Measurements from ENCODE around the gene TIPARP.

The TIPARP gene

DNA sequence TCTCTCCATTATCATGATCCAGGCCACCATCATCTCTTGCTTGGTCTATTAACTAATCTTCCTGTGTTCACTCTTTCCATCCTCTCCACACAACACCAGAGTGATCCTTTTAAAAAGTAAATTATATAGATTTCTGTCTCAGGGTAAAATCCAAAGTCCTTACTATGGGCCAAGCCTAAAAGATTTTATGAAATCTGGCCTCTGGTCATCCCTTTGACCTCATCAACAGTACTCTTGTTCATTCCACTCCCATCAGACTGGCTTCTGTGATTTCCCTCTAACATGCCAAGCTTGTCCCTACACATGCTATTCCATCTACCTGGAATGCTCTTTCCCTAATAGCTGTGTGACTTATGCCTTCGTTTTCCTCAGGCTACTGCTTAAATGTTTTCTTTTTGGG, 8.3 kb upstream of the TIPARP start:
- Histone ChIP-seq H3K9ac (ENCODE audit: low read depth, low read length, poor library complexity, severe bottlenecking) (no peak overlapping the region), H3K9me3 (ENCODE audit: insufficient read depth, low read depth, low read length) (no peaks in the 10 kb centered on the region), H3F3A (ENCODE audit: low read depth) (0 out of 2 replicates have a peak, but pooled peaks cover 2% of the 10 kb centered on the region), H3K36me3 (ENCODE audit: insufficient read depth, low read length) (no peaks in the 10 kb centered on the region), H3K4me2 (ENCODE audit: low read depth, low read length, poor library complexity, severe bottlenecking) (no peak overlapping the region), H4K20me1 (ENCODE audit: insufficient read depth, low read length, poor library complexity, severe bottlenecking) (no peaks in the 10 kb centered on the region), H3K27me3 (ENCODE audit: insufficient read depth, low read length, poor library complexity, severe bottlenecking) (no peaks in the 10 kb centered on the region), H3K9me2 (replicated peaks; ENCODE audit: low read depth, low read length) (no peaks in the 10 kb centered on the region), H2AFZ (ENCODE audit: low read length) (no peak overlapping the region), H3K79me2 (ENCODE audit: insufficient read depth, low read length) (no peaks in the 10 kb centered on the region), H3K4me1 (ENCODE audit: insufficient read depth, low read length, poor library complexity, severe bottlenecking) (peaks cover 14% of the 10 kb centered on the region), H3K4me3 (ENCODE audit: low read length, poor library complexity, severe bottlenecking) (no peak overlapping the region)
- TF ChIP-seq, protein P1, sequence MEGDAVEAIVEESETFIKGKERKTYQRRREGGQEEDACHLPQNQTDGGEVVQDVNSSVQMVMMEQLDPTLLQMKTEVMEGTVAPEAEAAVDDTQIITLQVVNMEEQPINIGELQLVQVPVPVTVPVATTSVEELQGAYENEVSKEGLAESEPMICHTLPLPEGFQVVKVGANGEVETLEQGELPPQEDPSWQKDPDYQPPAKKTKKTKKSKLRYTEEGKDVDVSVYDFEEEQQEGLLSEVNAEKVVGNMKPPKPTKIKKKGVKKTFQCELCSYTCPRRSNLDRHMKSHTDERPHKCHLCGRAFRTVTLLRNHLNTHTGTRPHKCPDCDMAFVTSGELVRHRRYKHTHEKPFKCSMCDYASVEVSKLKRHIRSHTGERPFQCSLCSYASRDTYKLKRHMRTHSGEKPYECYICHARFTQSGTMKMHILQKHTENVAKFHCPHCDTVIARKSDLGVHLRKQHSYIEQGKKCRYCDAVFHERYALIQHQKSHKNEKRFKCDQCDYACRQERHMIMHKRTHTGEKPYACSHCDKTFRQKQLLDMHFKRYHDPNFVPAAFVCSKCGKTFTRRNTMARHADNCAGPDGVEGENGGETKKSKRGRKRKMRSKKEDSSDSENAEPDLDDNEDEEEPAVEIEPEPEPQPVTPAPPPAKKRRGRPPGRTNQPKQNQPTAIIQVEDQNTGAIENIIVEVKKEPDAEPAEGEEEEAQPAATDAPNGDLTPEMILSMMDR (conservative IDR thresholded peaks at IDR 0.05; ENCODE audit: low read length) = no peak
- no peak for TF ChIP-seq EZH2phosphoT487 (IDR thresholded peaks at IDR 0.05; ENCODE audit: borderline replicate concordance)

DNA sequence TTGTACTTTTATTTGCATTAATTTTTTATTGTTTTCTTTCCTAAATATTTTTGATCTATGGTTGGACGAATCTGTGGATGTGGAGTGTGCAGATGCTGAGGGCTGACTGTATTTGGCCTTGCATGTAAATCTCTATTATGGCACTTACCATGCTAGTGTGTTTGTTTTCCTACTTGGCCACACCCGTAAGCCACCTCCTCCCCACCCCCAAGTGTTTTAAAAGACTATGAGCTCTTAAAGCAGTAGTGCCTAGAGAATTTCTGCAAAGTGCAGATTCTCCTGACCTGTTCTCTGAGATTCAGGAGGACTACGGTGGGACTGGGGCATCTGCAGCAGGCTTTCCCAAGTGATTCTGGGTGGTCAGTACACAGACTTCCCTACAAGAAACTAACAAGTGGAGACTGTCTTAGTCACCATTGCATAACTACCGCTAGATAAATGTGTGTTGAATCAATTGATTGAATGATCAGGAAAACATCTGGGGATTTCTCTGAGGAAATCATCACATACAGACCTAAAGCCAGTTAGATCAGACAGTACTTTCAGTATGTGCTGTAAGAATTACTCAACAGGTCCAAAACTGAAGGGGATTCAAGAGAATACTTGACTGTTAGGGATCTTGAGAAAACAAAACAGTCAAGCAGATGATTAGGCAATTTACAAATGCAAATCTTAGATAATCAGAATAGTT, 6.2 kb upstream of the TIPARP start:
- Histone ChIP-seq H3K4me2 (ENCODE audit: low read depth, low read length, poor library complexity, severe bottlenecking) (no peak overlapping the region), H2AFZ (ENCODE audit: low read length) (0 out of 2 replicates have a peak overlapping the region, but pooled peaks have one; percentile 20)

DNA sequence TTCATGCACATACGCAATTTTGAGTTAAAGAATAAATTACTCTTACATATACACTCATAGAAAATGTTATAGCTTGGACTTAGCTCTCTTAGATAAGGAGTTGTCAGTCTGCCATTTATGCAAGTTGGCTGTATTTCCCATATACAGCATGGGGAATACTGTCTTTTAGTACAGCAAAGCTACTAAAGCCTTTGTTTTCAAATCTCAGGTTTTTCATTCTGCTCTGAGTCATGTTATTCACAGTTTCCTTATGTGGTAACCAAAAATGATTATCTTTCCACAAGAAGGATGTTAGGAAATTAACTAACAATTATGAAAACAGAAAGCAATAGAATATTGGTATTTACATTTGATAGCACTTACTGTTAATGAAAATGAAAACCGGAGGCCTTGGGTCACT, 4.3 kb upstream of the TIPARP start:
- no peak overlapping the region for H3K4me2 ChIP-seq (ENCODE audit: low read depth, low read length, poor library complexity, severe bottlenecking)
- TF ChIP-seq, protein P1 (conservative IDR thresholded peaks at IDR 0.05; ENCODE audit: low read length) = no peak
- TF ChIP-seq EZH2phosphoT487 (IDR thresholded peaks at IDR 0.05; ENCODE audit: borderline replicate concordance) = no peak
- no peak overlapping the region for H3K4me3 ChIP-seq (ENCODE audit: low read length, poor library complexity, severe bottlenecking)
- no peaks in the 10 kb centered on the region for H3K9me3 ChIP-seq (ENCODE audit: insufficient read depth, low read depth, low read length)
- H3F3A ChIP-seq (ENCODE audit: low read depth) = no peaks in the 10 kb centered on the region
- no peaks in the 10 kb centered on the region for H4K20me1 ChIP-seq (ENCODE audit: insufficient read depth, low read length, poor library complexity, severe bottlenecking)
- H3K36me3 ChIP-seq (ENCODE audit: insufficient read depth, low read length) = no peaks in the 10 kb centered on the region
- H3K9me2 ChIP-seq (replicated peaks; ENCODE audit: low read depth, low read length) = no peaks in the 10 kb centered on the region
- H2AFZ ChIP-seq (ENCODE audit: low read length) = no peak overlapping the region
- no peak overlapping the region for H3K9ac ChIP-seq (ENCODE audit: low read depth, low read length, poor library complexity, severe bottlenecking)
- H3K4me1 ChIP-seq (ENCODE audit: insufficient read depth, low read length, poor library complexity, severe bottlenecking) = peaks cover 8% of the 10 kb centered on the region
- H3K79me2 ChIP-seq (ENCODE audit: insufficient read depth, low read length) = no peaks in the 10 kb centered on the region
- H3K27me3 ChIP-seq (ENCODE audit: insufficient read depth, low read length, poor library complexity, severe bottlenecking) = no peaks in the 10 kb centered on the region

More for the DNA sequence above, 6.2 kb upstream of the TIPARP start:
- H3K9me3 ChIP-seq (ENCODE audit: insufficient read depth, low read depth, low read length) = no peaks in the 10 kb centered on the region
- H3K4me1 ChIP-seq (ENCODE audit: insufficient read depth, low read length, poor library complexity, severe bottlenecking) = peaks cover 14% of the 10 kb centered on the region
- no peaks in the 10 kb centered on the region for H3K27me3 ChIP-seq (ENCODE audit: insufficient read depth, low read length, poor library complexity, severe bottlenecking)
- H3K36me3 ChIP-seq (ENCODE audit: insufficient read depth, low read length) = no peaks in the 10 kb centered on the region
- no peak overlapping the region for H3K9ac ChIP-seq (ENCODE audit: low read depth, low read length, poor library complexity, severe bottlenecking)
- TF ChIP-seq EZH2phosphoT487 (IDR thresholded peaks at IDR 0.05; ENCODE audit: borderline replicate concordance) = no peak
- TF ChIP-seq, protein P1 (conservative IDR thresholded peaks at IDR 0.05; ENCODE audit: low read length) = no peak
- no peaks in the 10 kb centered on the region for H3K9me2 ChIP-seq (replicated peaks; ENCODE audit: low read depth, low read length)
- H3F3A ChIP-seq (ENCODE audit: low read depth) = 0 out of 2 replicates have a peak, but pooled peaks cover 2% of the 10 kb centered on the region
- H4K20me1 ChIP-seq (ENCODE audit: insufficient read depth, low read length, poor library complexity, severe bottlenecking) = no peaks in the 10 kb centered on the region
- H3K79me2 ChIP-seq (ENCODE audit: insufficient read depth, low read length) = no peaks in the 10 kb centered on the region
- H3K4me3 ChIP-seq (ENCODE audit: low read length, poor library complexity, severe bottlenecking) = no peak overlapping the region
